T follicular helper cell (primary cell): ENCODE measurements around the gene ZNF618.

Source experiments
- DNase-seq: peaks from one replicate; pipeline ENCODE4 v3.0.0-alpha.2; 2020; ENCODE audit warnings: low read depth
- total RNA-seq, 2 experiments: gene quantifications; one replicate each; lab custom pipeline; 2026; lab: John Stamatoyannopoulos, UW

ZNF618 gene
- 0.26 to 0.90 reads per million in 2 experiments for total RNA-seq

DNA sequence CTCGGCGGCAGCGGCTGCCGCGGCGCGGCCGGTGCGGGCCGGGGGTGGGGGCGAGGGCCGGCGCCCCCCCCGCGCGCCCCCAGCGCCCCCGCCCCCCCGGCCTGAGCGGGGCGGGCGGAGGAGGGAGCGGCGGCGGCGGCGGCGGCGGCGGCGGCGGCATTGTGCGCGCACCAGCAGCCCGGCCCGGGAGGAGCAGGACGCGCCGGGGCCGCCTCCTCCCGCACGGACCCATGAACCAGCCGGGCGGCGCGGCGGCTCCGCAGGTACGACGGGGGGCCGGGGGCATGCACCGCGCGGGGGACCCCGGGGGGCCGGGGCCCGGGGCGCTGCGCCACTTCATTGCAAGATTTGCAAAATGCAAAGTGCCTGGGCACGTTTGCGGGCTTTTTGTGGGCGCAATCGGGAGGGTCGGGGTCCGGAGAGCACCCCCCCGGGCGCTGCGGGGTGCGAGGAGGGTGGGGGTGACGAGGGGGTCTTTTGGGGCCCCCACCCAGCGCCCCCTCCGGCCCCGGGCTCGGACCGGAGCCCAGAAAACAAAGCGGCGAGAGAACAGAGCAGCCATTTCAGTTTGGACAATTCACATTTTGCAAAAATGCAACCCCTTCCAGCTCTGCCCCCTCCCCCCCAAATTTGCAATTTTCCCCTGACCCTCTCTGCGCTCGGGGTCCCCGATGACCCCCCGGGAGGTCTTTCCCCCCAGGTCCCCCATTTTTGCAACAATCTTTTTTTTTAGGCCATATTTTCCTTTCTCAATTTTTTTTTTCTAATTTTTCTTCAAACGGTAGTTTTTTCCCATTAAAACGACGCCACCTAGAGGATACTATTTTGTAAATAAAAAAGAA is at the start of gene ZNF618:
Gene ZNF618 (plus strand): TSS at position 159 of the 842 bp plus-strand sequence. CDS start 72 bp downstream, at position 231.
- DNase-seq = no peak

DNA sequence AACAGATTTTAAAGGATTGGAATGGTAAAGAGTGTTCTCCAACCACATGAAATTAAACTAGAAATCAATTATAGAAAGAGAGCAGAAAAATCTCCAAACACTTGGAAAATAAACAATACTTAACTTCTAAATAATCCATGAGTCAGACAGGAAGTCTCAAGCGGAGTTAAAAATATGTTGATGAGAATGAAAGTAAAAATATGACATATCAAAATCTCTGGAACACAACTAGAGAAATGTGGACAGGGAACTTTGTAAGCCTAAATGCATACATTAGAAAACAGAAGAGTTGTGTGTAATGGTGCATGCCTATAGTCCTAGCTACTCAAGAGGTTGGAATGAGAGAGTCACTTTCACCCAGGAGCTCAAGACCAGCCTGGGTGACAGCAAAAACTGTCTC is 47.9 kb upstream of the ZNF618 start:
- no peak for DNase-seq

DNA sequence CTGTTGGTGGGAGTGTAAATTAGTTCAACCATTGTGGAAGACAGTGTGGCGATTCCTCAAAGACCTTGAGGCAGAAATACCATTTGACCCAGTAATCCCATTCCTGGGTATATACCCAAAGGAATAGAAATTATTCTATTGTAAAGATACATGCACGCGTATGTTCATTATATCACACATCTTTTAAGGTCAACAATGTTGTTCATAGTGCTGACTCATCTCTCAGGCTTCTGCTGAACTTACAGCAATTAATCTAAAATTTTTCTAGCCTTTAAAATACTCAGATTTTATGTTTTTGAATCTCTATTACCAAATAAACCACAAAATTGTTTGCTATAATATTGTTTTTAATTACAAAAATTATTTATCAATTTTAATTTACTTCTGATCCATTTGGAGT is 38.8 kb upstream of the ZNF618 start:
- no peak for DNase-seq

DNA sequence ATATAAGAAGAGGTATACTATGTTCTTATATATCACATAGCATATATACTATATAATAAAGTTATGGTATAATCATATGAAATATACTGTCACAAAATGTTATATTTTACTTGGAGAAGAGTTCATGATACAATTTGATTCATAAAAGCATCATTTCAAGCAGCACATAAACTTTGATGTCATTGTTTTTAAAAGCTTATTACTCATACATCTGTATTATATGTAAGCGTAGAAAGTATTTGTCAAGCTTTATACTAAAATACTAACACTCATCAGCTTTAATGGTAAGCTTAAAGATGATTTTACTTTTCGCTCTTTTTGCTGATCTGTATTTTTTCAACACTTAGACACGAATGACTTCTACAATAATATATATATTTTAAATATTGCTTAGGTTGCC is 34.0 kb upstream of the ZNF618 start:
- DNase-seq = no peak

DNA sequence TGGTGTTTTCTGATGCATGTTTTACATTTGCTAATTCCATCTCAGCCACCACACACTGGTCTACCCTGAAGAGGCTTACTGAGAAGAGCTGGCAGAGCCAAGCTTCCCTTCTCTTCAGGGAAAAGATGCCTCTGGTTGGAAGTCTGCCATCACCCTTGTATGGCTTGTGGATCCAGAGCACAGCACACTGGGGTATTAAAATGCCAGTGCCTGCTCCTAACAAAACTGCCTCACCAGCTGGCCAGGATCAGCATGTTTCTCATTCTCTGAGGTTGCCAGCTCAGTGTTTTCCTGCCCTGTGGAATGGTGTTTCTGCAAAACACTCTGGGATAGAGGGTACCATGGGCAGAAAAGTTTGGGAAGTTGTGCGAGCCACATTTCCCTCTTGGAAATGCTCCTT is 31.6 kb upstream of the ZNF618 start:
- DNase-seq = no peak

- no peak for DNase-seq
These were observed 24.8 kb upstream of the ZNF618 start for GRCh38 chr9:113851359-113851758.

GRCh38 chr9:113851873-113852272 is 24.2 kb upstream of the ZNF618 start:
- no peak for DNase-seq

DNA sequence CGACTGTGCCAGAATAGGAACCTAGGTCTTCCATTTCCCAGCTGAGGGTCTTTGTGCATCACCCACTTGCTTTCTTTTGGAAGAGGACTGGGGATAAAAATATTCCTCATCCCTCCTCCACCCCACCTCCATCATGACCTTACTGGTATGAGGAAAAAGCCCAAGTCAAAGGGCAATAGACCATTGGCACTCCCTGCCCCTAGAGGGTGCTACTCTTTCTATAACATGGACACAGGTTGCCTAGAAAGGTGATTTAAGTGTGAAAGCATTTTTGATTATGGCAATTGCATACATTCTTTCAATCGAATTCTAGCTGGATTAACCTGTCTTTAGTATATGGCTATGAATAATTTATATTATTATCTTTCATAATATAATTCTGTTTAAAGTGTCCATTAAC is 22.8 kb upstream of the ZNF618 start:
- no peak for DNase-seq

DNA sequence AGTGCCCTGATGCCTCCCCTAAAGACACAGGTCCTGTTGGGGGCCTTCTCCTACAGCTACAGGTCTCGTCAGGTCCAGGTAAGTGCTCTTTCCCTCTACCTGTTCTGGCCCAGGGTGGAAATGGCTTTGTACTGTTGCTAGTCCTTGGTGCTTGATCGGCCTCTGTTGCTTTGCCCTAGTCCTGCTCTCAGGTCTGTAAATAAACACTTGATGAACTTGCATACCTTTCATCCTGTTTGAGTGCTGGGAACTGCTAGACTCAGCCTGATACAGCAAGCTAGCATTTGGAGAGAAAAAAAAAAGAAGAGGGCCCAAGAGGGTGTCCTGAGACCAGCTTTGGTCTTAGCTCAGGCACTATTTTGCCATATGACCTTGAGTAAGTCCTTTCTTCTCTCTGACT is 21.8 kb upstream of the ZNF618 start:
- no peak for DNase-seq

DNA sequence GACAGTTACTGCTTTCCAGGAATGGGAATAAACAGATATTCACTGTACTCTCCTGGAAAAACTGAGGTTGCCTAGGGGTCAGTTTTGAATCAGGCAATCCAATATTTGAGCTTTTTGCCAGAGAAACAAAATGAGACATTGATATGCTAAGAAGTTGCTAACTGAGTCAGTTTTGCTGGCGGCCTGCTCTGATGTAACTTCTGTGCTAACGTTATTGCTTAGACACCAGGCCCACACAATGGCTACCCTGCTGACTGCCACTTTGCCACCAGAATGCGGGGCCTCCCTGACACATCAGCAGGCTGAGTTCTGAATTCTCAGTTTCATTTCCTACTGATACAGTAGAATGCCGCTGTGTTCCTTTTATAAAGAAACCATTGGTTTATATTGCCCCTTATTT is 18.2 kb upstream of the ZNF618 start:
- DNase-seq = no peak

- DNase-seq = no peak
These were observed 17.8 kb upstream of the ZNF618 start for GRCh38 chr9:113858282-113858681.

GRCh38 chr9:113863345-113863744 is 12.8 kb upstream of the ZNF618 start:
- no peak for DNase-seq

- DNase-seq = no peak
These were observed 7.6 kb upstream of the ZNF618 start for GRCh38 chr9:113868501-113868900.

DNA sequence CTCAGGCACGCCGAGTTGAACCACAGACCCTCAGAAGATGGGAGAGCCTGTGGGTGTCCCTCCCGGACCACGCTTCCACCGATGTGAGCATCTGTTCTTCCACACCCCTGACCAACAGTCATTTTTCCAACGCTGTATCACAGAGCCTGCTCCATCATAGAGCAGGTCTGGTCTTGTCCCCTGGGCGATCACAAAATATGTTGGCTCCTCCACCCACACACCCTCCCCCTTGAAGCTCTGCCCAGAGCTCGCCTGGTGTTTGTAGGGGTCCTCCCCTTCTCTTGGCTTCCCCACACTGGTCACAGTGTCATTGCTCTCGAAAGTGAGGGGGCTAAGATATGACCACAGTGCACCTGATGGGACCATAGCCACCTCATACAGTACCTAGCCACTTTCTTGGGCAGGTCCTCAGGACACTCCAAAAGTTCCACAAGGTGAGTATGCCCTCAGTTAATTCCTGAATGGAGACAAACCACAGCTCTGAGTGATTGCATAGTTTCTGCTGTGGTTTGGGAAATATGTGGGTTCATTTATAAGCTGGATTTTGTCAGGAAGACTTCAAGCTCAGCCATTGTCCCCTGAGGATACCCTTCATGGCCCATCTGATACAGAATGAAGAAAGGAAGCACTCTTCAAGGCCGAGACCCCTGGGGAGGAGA is 3.5 kb upstream of the ZNF618 start:
- no peak for DNase-seq

- DNase-seq = no peak
These were observed 2.7 kb upstream of the ZNF618 start for GRCh38 chr9:113873446-113873845.

DNA sequence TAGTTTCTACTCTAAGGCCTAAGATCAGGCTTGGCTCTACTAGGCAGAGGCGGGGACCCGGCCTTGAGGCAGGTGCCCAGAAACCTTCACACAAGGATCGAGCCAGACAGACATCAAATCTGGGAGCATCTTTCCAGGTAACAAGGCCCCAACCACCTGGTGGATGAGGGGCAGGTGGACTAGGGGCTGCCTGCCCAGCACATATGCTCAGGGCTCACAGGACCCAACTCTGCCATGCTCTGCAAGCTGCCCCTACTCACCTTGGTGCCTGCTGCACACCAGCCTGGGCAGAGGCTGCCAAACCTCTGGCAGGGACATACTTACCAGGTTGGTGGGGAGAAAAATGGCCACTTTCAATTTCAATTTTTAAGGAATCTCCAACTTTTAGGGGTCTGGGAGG is 2.2 kb upstream of the ZNF618 start:
- no peak for DNase-seq

- no peak for DNase-seq
These were observed 504 bp upstream of the ZNF618 start for GRCh38 chr9:113875459-113876150.

DNA sequence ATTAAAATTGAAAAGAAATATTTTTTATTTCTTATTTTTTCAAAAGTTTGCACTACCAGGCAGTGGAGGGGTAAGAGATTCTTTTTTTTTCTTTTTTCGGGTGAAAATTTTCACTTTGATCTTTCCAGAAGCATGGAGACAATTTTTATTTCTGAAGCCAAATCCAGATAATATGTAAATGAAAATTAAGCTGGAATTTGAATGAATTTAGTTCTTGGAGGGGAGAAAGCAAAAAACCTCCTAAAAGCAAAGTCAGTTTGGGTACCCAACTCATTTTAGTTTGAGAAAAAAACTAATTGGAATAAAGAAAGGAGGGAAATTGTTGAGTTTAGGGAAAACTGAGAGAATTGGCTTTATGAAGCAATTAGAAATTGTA is 872 bp downstream of the ZNF618 start:
- DNase-seq = no peak

DNA sequence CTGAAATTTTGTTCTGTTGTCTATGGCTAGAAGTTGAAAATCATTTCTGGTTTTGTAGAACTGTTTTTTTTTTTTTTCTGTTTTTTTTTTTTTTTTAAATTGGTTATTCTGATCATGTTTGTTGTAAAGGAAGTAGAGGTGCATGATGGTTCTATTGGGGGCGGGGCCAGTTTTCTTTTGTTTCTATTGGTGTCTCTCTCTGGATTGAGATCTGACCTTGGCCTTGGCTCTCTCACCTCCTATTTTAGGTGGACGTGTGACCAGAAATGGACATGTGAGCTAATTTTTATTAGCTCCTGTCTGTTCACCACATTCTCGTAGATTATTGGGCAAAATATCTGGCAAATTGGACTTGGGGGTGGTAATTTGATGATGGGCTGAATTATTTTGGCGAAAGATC is 3.2 kb downstream of the ZNF618 start:
- no peak for DNase-seq

DNA sequence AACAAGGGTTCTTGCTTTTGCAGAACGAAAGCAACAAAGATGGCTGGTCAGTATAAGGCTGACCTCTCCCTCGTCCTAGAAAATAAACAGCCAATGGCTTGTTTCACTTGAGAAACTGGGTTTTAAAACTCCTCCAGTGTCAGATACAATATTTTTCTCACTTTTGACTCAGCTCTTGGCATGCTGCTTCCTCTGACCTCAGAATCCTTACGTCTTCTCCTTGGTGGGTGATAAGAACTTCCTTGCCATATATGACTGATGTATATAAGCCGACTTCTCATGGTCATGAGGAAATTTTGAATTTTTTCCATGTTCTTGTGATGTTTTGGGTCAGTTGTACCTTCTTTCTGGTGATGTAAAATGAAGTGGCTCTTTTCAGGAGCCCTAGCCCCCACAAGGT is 3.8 kb downstream of the ZNF618 start:
- no peak for DNase-seq

DNA sequence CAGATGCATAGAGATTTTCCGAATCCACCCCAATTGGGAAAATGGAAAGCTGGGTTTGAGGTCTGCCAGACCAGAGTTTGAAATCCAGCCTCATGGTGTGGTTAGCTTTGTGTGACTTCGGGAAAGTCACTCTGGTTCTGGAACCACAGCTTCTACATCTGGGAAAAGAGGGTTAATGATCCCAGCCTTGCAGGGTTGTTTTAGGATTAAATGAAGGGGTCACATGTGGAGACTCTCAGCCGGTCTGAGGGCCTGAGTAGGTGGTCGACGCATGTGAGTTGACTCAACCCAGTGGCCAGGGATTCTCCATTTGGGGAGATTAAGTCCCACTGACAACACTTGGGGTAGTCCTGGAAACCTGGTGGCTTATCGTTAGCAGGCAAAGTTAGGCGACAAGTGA is 6.1 kb downstream of the ZNF618 start:
- no peak for DNase-seq

GRCh38 chr9:113882636-113883164 is 6.6 kb downstream of the ZNF618 start:
- no peak for DNase-seq
